ENCODE data around the gene RBM33. TPM values are rescaled to one million over a fixed set of nuclear protein-coding genes. Genes with fewer than 3 reads are reported as not detected.

Gene RBM33
- total and polyA plus RNA-seq, 2 of the 8 experiments (the other 6 are each of a cell fraction or from before 2014, with no cell fraction given), result 16.5 to 64.6 TPM

- Histone ChIP-seq H3K4ac (replicated peaks; ENCODE audit: insufficient read length, low read depth, low read length) (no peak overlapping the region), H4K5ac (ENCODE audit: insufficient read length, low read depth, low read length) (no peak overlapping the region), H3K4me3 (ENCODE audit: extremely low read depth in 1 of 4, insufficient read depth in 2 of 4, low read depth in 3 of 4, low read length in 4 of 4) (no peak overlapping the region), H2AK5ac (ENCODE audit: low read depth, low read length) (no peak overlapping the region), H3K36me3 (ENCODE audit: control insufficient read depth in 2 of 4, insufficient read depth in 4 of 4, low read length in 3 of 4) (peaks cover 3 to 36% (median 17%) of the 10 kb centered on the region in 4 experiments), H3K18ac (ENCODE audit: extremely low read depth, low read length) (no peak overlapping the region), H4K8ac (ENCODE audit: extremely low read depth, insufficient read depth, low read length) (no peak overlapping the region), H3K27me3 (replicated peaks in 1 of 4; ENCODE audit: control insufficient read depth in 3 of 4, extremely low read depth in 1 of 4, insufficient read depth in 3 of 4, low read length in 3 of 4) (no peaks in the 10 kb centered on the region), H2BK20ac (ENCODE audit: low read length) (no peak overlapping the region), H4K20me1 (replicated peaks in 1 of 2; ENCODE audit: control insufficient read depth in 1 of 2, insufficient read depth in 2 of 2, low read length in 2 of 2) (peaks cover 13 to 20% of the 10 kb centered on the region in 2 experiments), H3K79me2 (ENCODE audit: control insufficient read depth in 1 of 2, insufficient read depth in 2 of 2, low read length in 2 of 2) (peaks cover 0 to 38% of the 10 kb centered on the region in 2 experiments; a peak in 2 of 4 replicates), H2BK12ac (ENCODE audit: low read depth, low read length) (no peak overlapping the region), H3K27ac (ENCODE audit: low read depth, low read length) (no peak overlapping the region), H2BK5ac (ENCODE audit: low read depth, low read length) (no peak overlapping the region), H2BK120ac (replicated peaks; ENCODE audit: low read depth, low read length) (no peak overlapping the region), H3K14ac (ENCODE audit: insufficient read length) (no peak overlapping the region), H3K9me3 (ENCODE audit: insufficient read depth in 2 of 2, low read depth in 1 of 2, low read length in 1 of 2) (no peaks in the 10 kb centered on the region), H3K56ac (replicated peaks; ENCODE audit: insufficient read length, low read depth, low read length) (no peak overlapping the region), H3K79me1 (ENCODE audit: low read depth, low read length) (peaks cover 10% of the 10 kb centered on the region), H4K91ac (replicated peaks; ENCODE audit: insufficient read length, low read length) (no peak overlapping the region), H3K23ac (ENCODE audit: insufficient read length) (no peak overlapping the region), H3K4me1 (replicated peaks in 1 of 4; ENCODE audit: control insufficient read depth in 3 of 4, insufficient read depth in 4 of 4, low read length in 3 of 4) (no peaks in the 10 kb centered on the region; a peak in 1 of 7 replicates), H3K9ac (replicated peaks in 1 of 4; ENCODE audit: extremely low read depth in 1 of 4, low read depth in 3 of 4, low read length in 3 of 4) (no peak overlapping the region), H2AFZ (ENCODE audit: low read length) (no peak overlapping the region), H3K23me2 (ENCODE audit: low read depth, low read length) (0 out of 2 replicates have a peak, but pooled peaks cover 2% of the 10 kb centered on the region), H2BK15ac (ENCODE audit: low read length) (no peak overlapping the region), H3K4me2 (ENCODE audit: insufficient read depth in 1 of 2, low read depth in 2 of 2, low read length in 2 of 2) (no peak overlapping the region)
- ChIA-PET POLR2A (ENCODE audit: partially characterized antibody) (interaction anchor here (0.6 kb wide), 1 partner anchor 109 kb away, joined by 3 read pairs; no protein-coding TSS in a partner anchor), CTCF (ENCODE audit: partially characterized antibody) (interaction anchor here (0.8 kb wide), 3 partner anchors 8 to 111 kb away, joined by 3 to 6 read pairs (median 5); no protein-coding TSS in a partner anchor)
- DNase-seq (ENCODE audit: low read depth in 1 of 2, low spot score in 2 of 2) (no peak), FAIRE-seq (no peak)
- 94% methylated on average over 6 of the region's 6 CpGs; no CpG with 5 or more reads in 1 of the 2 experiments for WGBS, 2 experiments (ENCODE audit: extremely low coverage in 1 of 2, insufficient coverage in 1 of 2, insufficient read length in 1 of 2, insufficient replicate concordance in 2 of 2, low coverage in 1 of 2, low lambda C conversion rate in 2 of 2, missing lambda C conversion rate in 1 of 2)
- TF ChIP-seq HDAC2 (IDR thresholded peaks at IDR 0.05; ENCODE audit: borderline replicate concordance in 1 of 2, low read depth in 2 of 2, low read length in 2 of 2) (no peak), RNF2 (IDR thresholded peaks at IDR 0.05; ENCODE audit: borderline replicate concordance, low read depth, low read length, missing control alignments, poor library complexity, severe bottlenecking) (no peak), BCL11A (IDR thresholded peaks at IDR 0.05; ENCODE audit: low read depth in 2 of 2, low read length in 2 of 2) (no peak), PHF8 (conservative IDR thresholded peaks at IDR 0.05; ENCODE audit: low read depth, low read length) (no peak), SP2 (IDR thresholded peaks at IDR 0.05; ENCODE audit: low read length) (no peak)
These were observed 65.6 kb downstream of the RBM33 start for GRCh38 chr7:155710031-155710430.
